Gastrocnemius medialis (tissue), 4 donors: ENCODE results near the gene USP34. TPM values are rescaled to one million over a fixed set of nuclear protein-coding genes. Genes with fewer than 3 reads are reported as not detected.

ENCODE experiments used
- ATAC-seq, 2 donors: fragments of 150-250 bp; one replicate each; pipeline ENCODE4 v1.9.1; 2016
- DNase-seq, 2 donors: peaks; one replicate each; pipeline ENCODE4 v3.0.0-alpha.2; 2019
- H3K27ac ChIP-seq, 4 donors: fragments of 200-600 bp; sonication (generic); 1 replicate in 1 of 4; 2 replicates in 3 of 4; pipeline ENCODE4 v1.5.1; 2016 to 2018; ENCODE audit warnings: mild to moderate bottlenecking in 2 of 4, moderate library complexity in 1 of 4
- H3K27me3 ChIP-seq, 3 donors: fragments of 200-600 bp; sonication (generic) in 2 of 3; 1 replicate in 1 of 3; 2 replicates in 2 of 3; pipeline versions ENCODE4 v1.5.1 to v1.6.0; 2016 to 2019; ENCODE audit warnings: mild to moderate bottlenecking in 1 of 3, moderate library complexity in 1 of 3
- H3K36me3 ChIP-seq, 2 donors: fragments of 200-600 bp; sonication (generic) in 1 of 2; one replicate each; pipeline ENCODE4 v1.5.1; 2017 to 2018
- H3K4me1 ChIP-seq, 2 donors: fragments of 200-600 bp; sonication (generic) in 1 of 2; one replicate each; pipeline ENCODE4 v1.5.1; 2016 to 2017; ENCODE audit warnings: mild to moderate bottlenecking in 2 of 2
- H3K4me3 ChIP-seq, 4 donors: fragments of 200-600 bp; sonication (generic) in 3 of 4; 1 replicate in 1 of 4; 2 replicates in 3 of 4; pipeline ENCODE4 v1.5.1; 2016 to 2019; ENCODE audit warnings: mild to moderate bottlenecking in 2 of 4
- H3K9me3 ChIP-seq, 3 donors: fragments of 200-600 bp; sonication (generic) in 2 of 3; 1 replicate in 1 of 3; 2 replicates in 2 of 3; pipeline ENCODE4 v1.5.1; 2016 to 2019
- CTCF ChIP-seq, 5 experiments: fragments of 450-650 bp in 3 of 5; fragments of 200-600 bp in 2 of 5; sonication (generic) in 2 of 5; IDR thresholded peaks in 4 of 5; conservative IDR thresholded peaks in 1 of 5; 1 replicate in 4 of 5; 2 replicates in 1 of 5; pipeline ENCODE4 v1.5.1; 2016 to 2019; ENCODE audit warnings: antibody characterized with exemption in 5 of 5, mild to moderate bottlenecking in 3 of 5, moderate library complexity in 3 of 5
- POLR2A ChIP-seq, 2 donors: fragments of 450-650 bp; IDR thresholded peaks; one replicate each; pipeline ENCODE4 v1.6.1; 2017; ENCODE audit warnings: antibody characterized with exemption in 2 of 2, mild to moderate bottlenecking in 2 of 2, moderate library complexity in 2 of 2
- in situ Hi-C, 4 donors: fragments of 200-750 bp; cut with MboI; loops; one replicate each; pipeline versions ENCODE4 v1.15.0 to v1.8.0; 2017; ENCODE audit warnings: low sequenced_read_pairs in 4 of 4
- intact Hi-C: fragments of 100-400 bp; cut with DNase I; formaldehyde crosslinking; loops from one replicate; pipeline ENCODE4 v1.15.1; 2023; ENCODE audit warnings: low total_unique reads
- total RNA-seq, 4 donors: library from RNA; depleted of rRNA; stranded (reverse); fragments of >200 nt; gene quantifications; one replicate each; pipeline versions ENCODE4 v1.1.0 to v1.2.3, GENCODE V29; 2016

The USP34 gene
- total RNA-seq, 4 donors from 2014 or later, result 64.5 to 150 (median 76.3) TPM

GRCh38 chr2:61350777-61351176, 120.1 kb downstream of the USP34 start:
- intact Hi-C loops (no loop called here), in situ Hi-C loops (no loop called here)
- Histone ChIP-seq H3K27ac (no peak overlapping the region), H3K27me3 (no peaks in the 10 kb centered on the region), H3K4me1 (peaks cover under 1 to 3% of the 10 kb centered on the region in 2 donors), H3K9me3 (peaks cover 0 to 4% (median 0%) of the 10 kb centered on the region in 3 donors), H3K36me3 (peaks cover 4 to 43% of the 10 kb centered on the region in 2 donors), H3K4me3 (no peak overlapping the region)
- ATAC-seq, result no peak
- no peak for DNase-seq
- TF ChIP-seq POLR2A (IDR thresholded peaks at IDR 0.05) (no peak), CTCF (IDR thresholded peaks at IDR 0.05 in 4 of 5, conservative IDR thresholded peaks at IDR 0.05 in 1 of 5) (no peak)

GRCh38 chr2:61343141-61343540, 127.7 kb downstream of the USP34 start:
- intact Hi-C loops, result no loop called here

GRCh38 chr2:61340242-61340641, 130.6 kb downstream of the USP34 start:
- no peak for TF ChIP-seq CTCF (IDR thresholded peaks at IDR 0.05 in 4 of 5, conservative IDR thresholded peaks at IDR 0.05 in 1 of 5)
- TF ChIP-seq POLR2A (IDR thresholded peaks at IDR 0.05), result no peak
- Histone ChIP-seq H3K9me3 (no peaks in the 10 kb centered on the region), H3K27me3 (no peaks in the 10 kb centered on the region), H3K4me1 (no peaks in the 10 kb centered on the region), H3K27ac (no peak overlapping the region), H3K4me3 (no peak overlapping the region), H3K36me3 (peaks cover 0 to 58% of the 10 kb centered on the region in 2 donors)
- ATAC-seq (no peak), DNase-seq (no peak)
- intact Hi-C loops, result no loop called here
- in situ Hi-C loops, result no loop called here

More at GRCh38 chr2:61343141-61343540, 127.7 kb downstream of the USP34 start:
- in situ Hi-C loops, result no loop called here
- Histone ChIP-seq H3K36me3 (peaks cover 4 to 69% of the 10 kb centered on the region in 2 donors), H3K4me1 (no peaks in the 10 kb centered on the region), H3K27ac (no peak overlapping the region), H3K4me3 (no peak overlapping the region), H3K9me3 (no peaks in the 10 kb centered on the region), H3K27me3 (no peaks in the 10 kb centered on the region)
- TF ChIP-seq CTCF (IDR thresholded peaks at IDR 0.05 in 4 of 5, conservative IDR thresholded peaks at IDR 0.05 in 1 of 5) (no peak), POLR2A (IDR thresholded peaks at IDR 0.05) (no peak)
- ATAC-seq, result no peak
- no peak for DNase-seq

- DNase-seq (no peak), ATAC-seq (no peak)
- Histone ChIP-seq H3K4me3 (no peak overlapping the region), H3K4me1 (no peaks in the 10 kb centered on the region), H3K27ac (no peak overlapping the region), H3K27me3 (no peaks in the 10 kb centered on the region), H3K36me3 (peaks cover 0 to 47% of the 10 kb centered on the region in 2 donors), H3K9me3 (no peaks in the 10 kb centered on the region)
- in situ Hi-C loops (no loop called here), intact Hi-C loops (no loop called here)
- no peak for TF ChIP-seq CTCF (IDR thresholded peaks at IDR 0.05 in 4 of 5, conservative IDR thresholded peaks at IDR 0.05 in 1 of 5)
Measured at GRCh38 chr2:61338447-61338846, 132.4 kb downstream of the USP34 start.

- intact Hi-C loops, result no loop called here
- no peak for TF ChIP-seq POLR2A (IDR thresholded peaks at IDR 0.05)
- no peak for TF ChIP-seq CTCF (IDR thresholded peaks at IDR 0.05 in 4 of 5, conservative IDR thresholded peaks at IDR 0.05 in 1 of 5)
- no peaks in the 10 kb centered on the region for H3K4me1 ChIP-seq
- DNase-seq, result no peak
- H3K9me3 ChIP-seq, result no peaks in the 10 kb centered on the region
- no peak for ATAC-seq
- no peak overlapping the region for H3K27ac ChIP-seq
- H3K4me3 ChIP-seq, result no peak overlapping the region
- peaks cover 0 to 56% of the 10 kb centered on the region in 2 donors for H3K36me3 ChIP-seq
- H3K27me3 ChIP-seq, result no peaks in the 10 kb centered on the region
- in situ Hi-C loops, result no loop called here
Measured at GRCh38 chr2:61335187-61335586, 135.7 kb downstream of the USP34 start.
